ENCODE results near the gene ESRRA. TPM values are rescaled to one million over a fixed set of nuclear protein-coding genes. Genes with fewer than 3 reads are reported as not detected.
A peak's percentile ranks its signal among the peaks of the same experiment; 100 is the strongest.

Gene ESRRA
- total RNA-seq, 2 donors from 2014 or later: 38.7 to 54.7 TPM

DNA sequence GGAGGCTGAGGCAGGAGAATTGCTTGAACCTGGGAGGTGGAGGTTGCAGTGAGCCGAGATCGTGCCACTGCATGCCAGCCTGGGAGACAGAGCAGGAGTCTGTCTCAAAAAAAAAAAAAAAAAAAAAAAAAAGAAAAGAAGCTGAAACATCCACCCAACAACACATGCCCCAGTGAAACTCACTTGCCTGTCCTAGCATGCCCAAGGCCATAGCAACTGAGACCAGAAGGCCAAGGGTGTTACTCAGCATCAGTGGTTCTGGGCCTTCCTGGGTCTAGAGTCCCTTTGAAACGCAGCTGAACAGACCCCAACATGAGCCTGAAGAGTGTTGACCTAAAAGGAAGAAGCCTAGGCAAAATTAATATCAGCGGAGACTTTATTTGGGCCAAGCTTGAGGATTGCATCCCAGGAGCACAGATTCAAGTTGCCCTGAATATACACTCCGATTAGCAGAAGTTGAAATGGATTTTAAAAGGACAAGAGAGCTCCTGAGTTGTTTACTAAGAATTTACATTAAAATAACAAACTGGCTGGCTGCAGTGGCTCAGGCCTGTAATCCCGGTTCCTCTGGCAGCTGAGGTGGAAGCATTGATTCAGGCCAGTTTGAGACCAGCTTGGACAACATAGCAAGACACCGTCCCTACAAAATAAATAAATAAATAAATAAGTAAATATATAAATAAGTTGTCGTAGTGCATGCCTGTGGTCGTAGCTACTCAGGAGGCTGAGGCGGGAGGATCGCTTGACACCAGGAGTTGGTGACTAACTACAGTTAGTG is 19.6 kb downstream of the ESRRA start:
- 60% methylated on average over 11 of the region's 11 CpGs for WGBS
- Histone ChIP-seq H3K4me1 (replicated peaks) (peaks cover 2% of the 10 kb centered on the region), H3K9me3 (no peaks in the 10 kb centered on the region), H3K27me3 (replicated peaks; ENCODE audit: insufficient read depth) (no peaks in the 10 kb centered on the region), H3K4me3 (no peak overlapping the region), H3K27ac (peak overlapping the region; percentile 43 to 49), H3K36me3 (no peaks in the 10 kb centered on the region)
- DNase-seq (ENCODE audit: low spot score): peak; percentile 65
- TF ChIP-seq, protein P1, sequence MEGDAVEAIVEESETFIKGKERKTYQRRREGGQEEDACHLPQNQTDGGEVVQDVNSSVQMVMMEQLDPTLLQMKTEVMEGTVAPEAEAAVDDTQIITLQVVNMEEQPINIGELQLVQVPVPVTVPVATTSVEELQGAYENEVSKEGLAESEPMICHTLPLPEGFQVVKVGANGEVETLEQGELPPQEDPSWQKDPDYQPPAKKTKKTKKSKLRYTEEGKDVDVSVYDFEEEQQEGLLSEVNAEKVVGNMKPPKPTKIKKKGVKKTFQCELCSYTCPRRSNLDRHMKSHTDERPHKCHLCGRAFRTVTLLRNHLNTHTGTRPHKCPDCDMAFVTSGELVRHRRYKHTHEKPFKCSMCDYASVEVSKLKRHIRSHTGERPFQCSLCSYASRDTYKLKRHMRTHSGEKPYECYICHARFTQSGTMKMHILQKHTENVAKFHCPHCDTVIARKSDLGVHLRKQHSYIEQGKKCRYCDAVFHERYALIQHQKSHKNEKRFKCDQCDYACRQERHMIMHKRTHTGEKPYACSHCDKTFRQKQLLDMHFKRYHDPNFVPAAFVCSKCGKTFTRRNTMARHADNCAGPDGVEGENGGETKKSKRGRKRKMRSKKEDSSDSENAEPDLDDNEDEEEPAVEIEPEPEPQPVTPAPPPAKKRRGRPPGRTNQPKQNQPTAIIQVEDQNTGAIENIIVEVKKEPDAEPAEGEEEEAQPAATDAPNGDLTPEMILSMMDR (IDR thresholded peaks at IDR 0.05): no peak
- TF ChIP-seq POLR2A (IDR thresholded peaks at IDR 0.05): no peak
- peak; percentile 48 for TF ChIP-seq POLR2AphosphoS5 (IDR thresholded peaks at IDR 0.05)
- intact Hi-C loops (cut with DNase I): no loop called here

DNA sequence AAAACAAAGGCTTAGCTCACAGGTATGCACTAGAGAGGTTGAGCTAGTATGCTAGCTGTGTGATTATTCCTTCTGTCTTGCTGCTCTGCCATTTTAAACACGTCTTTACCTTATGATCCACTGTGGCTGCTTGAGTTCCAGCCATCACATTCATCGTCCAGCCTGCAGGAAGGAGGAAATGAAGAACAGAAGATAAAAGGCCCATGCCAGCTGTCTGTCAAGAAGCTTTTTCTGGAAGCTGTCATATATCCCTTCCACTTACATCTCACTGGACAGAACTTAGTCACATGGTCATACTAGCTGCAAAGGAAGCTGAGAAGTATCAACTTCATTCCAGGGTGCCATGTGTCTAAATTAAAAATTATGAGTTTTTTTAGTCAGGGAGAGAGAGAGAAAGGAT is 22.1 kb downstream of the ESRRA start:
- intact Hi-C loops (cut with DNase I): no loop called here
- Histone ChIP-seq H3K4me3 (no peak overlapping the region), H3K27ac (no peak overlapping the region), H3K27me3 (replicated peaks; ENCODE audit: insufficient read depth) (no peaks in the 10 kb centered on the region), H3K4me1 (replicated peaks) (peaks cover 2% of the 10 kb centered on the region), H3K36me3 (no peaks in the 10 kb centered on the region), H3K9me3 (no peaks in the 10 kb centered on the region)
- no peak for DNase-seq (ENCODE audit: low spot score)
- no peak for TF ChIP-seq POLR2A (IDR thresholded peaks at IDR 0.05)
- TF ChIP-seq POLR2AphosphoS5 (IDR thresholded peaks at IDR 0.05): no peak
- TF ChIP-seq, protein P1 (IDR thresholded peaks at IDR 0.05): no peak
- 95% methylated on average over 2 of the region's 2 CpGs for WGBS

DNA sequence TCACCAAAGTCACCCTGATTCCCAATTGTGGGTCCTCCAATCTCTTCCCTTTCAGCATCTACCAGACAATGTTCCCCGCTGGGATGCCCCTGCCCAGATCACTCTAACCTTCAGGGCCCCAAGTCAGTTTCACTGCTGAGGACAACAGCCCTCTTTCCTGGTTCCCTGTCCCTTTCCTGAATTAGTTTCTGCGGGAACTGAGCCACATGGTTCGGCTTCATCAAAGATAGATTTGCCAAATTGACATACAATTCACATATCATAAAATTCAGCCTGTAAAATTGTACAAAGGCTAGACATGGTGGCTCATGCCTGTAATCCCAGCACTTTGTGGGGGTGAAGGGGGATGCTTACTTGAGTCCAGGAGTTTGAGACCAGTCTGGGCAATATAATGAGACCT is 22.7 kb downstream of the ESRRA start:
- Histone ChIP-seq H3K9me3 (no peaks in the 10 kb centered on the region), H3K27ac (no peak overlapping the region), H3K27me3 (replicated peaks; ENCODE audit: insufficient read depth) (no peaks in the 10 kb centered on the region), H3K4me3 (no peak overlapping the region), H3K36me3 (no peaks in the 10 kb centered on the region), H3K4me1 (replicated peaks) (peaks cover 2% of the 10 kb centered on the region)
- DNase-seq (ENCODE audit: low spot score): no peak
- TF ChIP-seq, protein P1 (IDR thresholded peaks at IDR 0.05): no peak
- TF ChIP-seq POLR2A (IDR thresholded peaks at IDR 0.05) (no peak), POLR2AphosphoS5 (IDR thresholded peaks at IDR 0.05) (no peak)
- intact Hi-C loops (cut with DNase I): no loop called here
- WGBS: 65% methylated on average over 3 of the region's 3 CpGs

DNA sequence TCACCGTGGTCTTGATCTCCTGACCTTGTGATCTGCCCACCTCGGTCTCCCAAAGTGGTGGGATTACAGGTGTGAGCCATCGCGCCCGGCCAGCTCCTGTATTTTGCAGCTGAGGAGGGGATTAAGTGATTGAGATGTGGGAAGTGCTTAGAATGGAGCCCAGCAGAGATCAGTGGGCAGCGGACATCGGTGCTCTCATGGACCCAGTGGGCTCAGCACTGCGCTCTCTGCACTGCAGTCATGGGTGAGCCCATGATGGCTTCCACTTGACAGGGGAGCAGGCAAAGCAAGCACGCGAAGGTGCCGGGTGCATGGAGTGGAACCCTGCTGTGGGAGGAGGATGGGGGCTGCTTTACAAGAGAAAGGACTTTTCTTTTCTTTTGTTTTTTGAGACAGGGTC is 25.6 kb downstream of the ESRRA start:
- TF ChIP-seq POLR2AphosphoS5 (IDR thresholded peaks at IDR 0.05) (no peak), POLR2A (IDR thresholded peaks at IDR 0.05) (no peak)
- TF ChIP-seq, protein P1 (IDR thresholded peaks at IDR 0.05): no peak
- Histone ChIP-seq H3K9me3 (no peaks in the 10 kb centered on the region), H3K4me3 (no peak overlapping the region), H3K27ac (no peak overlapping the region), H3K36me3 (no peaks in the 10 kb centered on the region), H3K27me3 (replicated peaks; ENCODE audit: insufficient read depth) (no peaks in the 10 kb centered on the region), H3K4me1 (replicated peaks) (peaks cover 2% of the 10 kb centered on the region)
- WGBS: 81% methylated on average over 11 of the region's 11 CpGs
- intact Hi-C loops (cut with DNase I): no loop called here
- no peak for DNase-seq (ENCODE audit: low spot score)

Data from prostate gland (tissue), 2 donors.